Testis (tissue), 2 donors: ENCODE results near the gene FAM107B.

Experiments
- POLR2A ChIP-seq: fragments of 450-650 bp; IDR thresholded peaks from one replicate; pipeline ENCODE4 v1.6.1; 2017; ENCODE audit warnings: antibody characterized with exemption, mild to moderate bottlenecking, moderate library complexity
- TF ChIP-seq, protein P1 (sequence below), 3 experiments: fragments of 450-650 bp in 2 of 3; fragments of 200-600 bp in 1 of 3; sonication (generic) in 1 of 3; IDR thresholded peaks; one replicate each; pipeline ENCODE4 v1.5.1; 2016 to 2019; ENCODE audit warnings: antibody characterized with exemption in 3 of 3, mild to moderate bottlenecking in 2 of 3, moderate library complexity in 1 of 3

DNA sequence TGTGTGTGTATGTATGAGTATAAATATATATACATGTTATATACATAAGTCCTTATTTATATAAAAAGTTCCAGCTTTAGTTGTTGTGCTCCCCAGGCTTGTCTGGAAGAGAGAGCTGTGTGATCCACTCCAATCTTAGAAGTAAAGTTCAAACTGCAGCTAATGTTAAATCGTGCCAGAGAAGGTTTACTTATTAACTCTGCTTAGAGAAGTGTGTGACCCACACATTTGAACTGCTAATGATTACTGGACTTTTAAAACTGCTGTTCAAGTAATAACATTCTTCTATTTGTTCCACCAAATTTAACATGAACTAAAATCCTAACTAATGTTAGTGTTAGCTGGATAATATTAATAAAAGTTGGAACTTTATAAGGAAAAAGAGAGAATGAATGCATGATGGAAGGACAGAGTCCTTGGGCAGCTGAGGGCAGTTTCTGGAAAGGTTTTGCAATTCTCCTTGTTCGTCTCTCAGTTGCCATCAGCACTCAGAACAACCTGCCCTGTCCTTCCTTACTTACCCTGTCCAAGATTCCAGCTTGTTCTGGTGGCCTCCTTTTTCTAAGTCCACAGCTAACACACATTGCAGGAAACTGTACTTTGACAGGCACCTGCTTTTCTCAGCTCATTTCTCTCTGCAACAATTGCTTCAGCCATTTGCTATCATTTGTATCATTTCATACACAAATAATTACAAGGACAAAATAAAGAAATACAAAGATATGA is 162.6 kb downstream of the FAM107B start:
- TF ChIP-seq POLR2A, result no peak
- TF ChIP-seq, protein P1, sequence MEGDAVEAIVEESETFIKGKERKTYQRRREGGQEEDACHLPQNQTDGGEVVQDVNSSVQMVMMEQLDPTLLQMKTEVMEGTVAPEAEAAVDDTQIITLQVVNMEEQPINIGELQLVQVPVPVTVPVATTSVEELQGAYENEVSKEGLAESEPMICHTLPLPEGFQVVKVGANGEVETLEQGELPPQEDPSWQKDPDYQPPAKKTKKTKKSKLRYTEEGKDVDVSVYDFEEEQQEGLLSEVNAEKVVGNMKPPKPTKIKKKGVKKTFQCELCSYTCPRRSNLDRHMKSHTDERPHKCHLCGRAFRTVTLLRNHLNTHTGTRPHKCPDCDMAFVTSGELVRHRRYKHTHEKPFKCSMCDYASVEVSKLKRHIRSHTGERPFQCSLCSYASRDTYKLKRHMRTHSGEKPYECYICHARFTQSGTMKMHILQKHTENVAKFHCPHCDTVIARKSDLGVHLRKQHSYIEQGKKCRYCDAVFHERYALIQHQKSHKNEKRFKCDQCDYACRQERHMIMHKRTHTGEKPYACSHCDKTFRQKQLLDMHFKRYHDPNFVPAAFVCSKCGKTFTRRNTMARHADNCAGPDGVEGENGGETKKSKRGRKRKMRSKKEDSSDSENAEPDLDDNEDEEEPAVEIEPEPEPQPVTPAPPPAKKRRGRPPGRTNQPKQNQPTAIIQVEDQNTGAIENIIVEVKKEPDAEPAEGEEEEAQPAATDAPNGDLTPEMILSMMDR (IDR thresholded peaks at IDR 0.05), result no peak
